GM12878 (cell line): ENCODE results near the gene AMN. TPM values are rescaled to one million over a fixed set of nuclear protein-coding genes. Genes with fewer than 3 reads are reported as not detected.
A peak's percentile ranks its signal among the peaks of the same experiment; 100 is the strongest.

ENCODE experiments used
- ATAC-seq: fragments of 200-7000 bp; cut with Tn5 transposase; 3 replicates; pipeline ENCODE4 v1.9.1; 2020; ENCODE audit warnings: mild to moderate bottlenecking, moderate library complexity
- BruUV-seq: library from RNA; stranded (reverse); fragments of 400-500 nt; replicated peaks from 2 replicates; lab custom pipeline; 2021; lab: Mats Ljungman, UMichigan
- CTCF ChIA-PET: fragments of 300-600 bp; sonication (Branson Sonifier 250); formaldehyde crosslinking; extraction: SDS; loops from one replicate; lab custom pipeline; 2021; ENCODE audit warnings: inconsistent platforms; lab: Yijun Ruan, JAX
- POLR2A ChIA-PET: fragments of 350-600 bp; formaldehyde crosslinking; extraction: SDS; loops from one replicate; lab custom pipeline; 2021; ENCODE audit warnings: inconsistent platforms; lab: Charles Lee
- RAD21 ChIA-PET: fragments of 300-600 bp; sonication (Branson Sonifier 250); formaldehyde crosslinking; loops from one replicate; lab custom pipeline; 2023; ENCODE audit warnings: antibody characterized with exemption; ENCODE audit not compliant: unreplicated experiment; lab: Charles Lee
- SMC1A ChIA-PET: fragments of 300-600 bp; sonication (Branson Sonifier 250); formaldehyde crosslinking; loops from one replicate; lab custom pipeline; 2023; ENCODE audit not compliant: unreplicated experiment, uncharacterized antibody; lab: Charles Lee
- DNase-seq: peaks from one replicate; pipeline ENCODE4 v3.0.0-alpha.2; 2011; ENCODE audit warnings: low read depth, low spot score
- FAIRE-seq: peaks from 3 replicates; lab custom pipeline; 2011; peaks lifted over from hg19 to GRCh38; lab: Jason Lieb, UNC
- H2AFZ ChIP-seq: 2 replicates; pipeline ENCODE4 v1.6.0; 2011; ENCODE audit warnings: low read depth, low read length, control low read depth; ENCODE audit not compliant: control insufficient read depth
- H3K27ac ChIP-seq: 2 replicates; pipeline ENCODE4 v1.5.1; 2011; ENCODE audit warnings: control low read depth; ENCODE audit not compliant: control insufficient read depth, insufficient read depth
- H3K27me3 ChIP-seq, 2 experiments: replicated peaks in 1 of 2; 2 replicates each; pipeline versions ENCODE4 v1.6.0 to v1.6.1; 2011; ENCODE audit warnings: low read length in 1 of 2; ENCODE audit not compliant: control insufficient read depth in 2 of 2, insufficient read depth in 2 of 2
- H3K36me3 ChIP-seq, 2 experiments: 2 replicates each; pipeline ENCODE4 v1.5.1; 2011; ENCODE audit warnings: low read length in 1 of 2; ENCODE audit not compliant: control insufficient read depth in 2 of 2, insufficient read depth in 2 of 2
- H3K4me1 ChIP-seq: 2 replicates; pipeline ENCODE4 v1.6.1; 2011; ENCODE audit warnings: mild to moderate bottlenecking, low read length, moderate library complexity, mixed read lengths; ENCODE audit not compliant: control insufficient read depth, insufficient read depth
- H3K4me2 ChIP-seq: 2 replicates; pipeline ENCODE4 v1.6.0; 2011; ENCODE audit warnings: control low read depth; ENCODE audit not compliant: control insufficient read depth, insufficient read depth
- H3K4me3 ChIP-seq: fragments of 200-600 bp; sonication (generic); 2 replicates; pipeline ENCODE4 v1.5.1; 2016
- H3K79me2 ChIP-seq: 2 replicates; pipeline ENCODE4 v1.6.0; 2011; ENCODE audit warnings: low read length; ENCODE audit not compliant: control insufficient read depth, insufficient read depth
- H3K9ac ChIP-seq: 2 replicates; pipeline ENCODE4 v1.8.0; 2011; ENCODE audit warnings: low read length, control low read depth, mixed read lengths; ENCODE audit not compliant: control insufficient read depth, insufficient read depth
- H3K9me3 ChIP-seq: replicated peaks from 3 replicates; pipeline ENCODE4 v1.5.1; 2011; ENCODE audit warnings: mild to moderate bottlenecking, low read length; ENCODE audit not compliant: control insufficient read depth, insufficient read depth
- H4K20me1 ChIP-seq: 2 replicates; pipeline ENCODE4 v1.6.0; 2011; ENCODE audit not compliant: control insufficient read depth, insufficient read depth
- ATF3 ChIP-seq: IDR thresholded peaks from 2 replicates; pipeline ENCODE4 v1.6.1; 2011; ENCODE audit warnings: low read depth, mild to moderate bottlenecking, low read length, moderate library complexity, borderline replicate concordance; ENCODE audit errors: extremely low read depth
- EGR1 ChIP-seq, 2 experiments: IDR thresholded peaks; 1 replicate in 1 of 2; 2 replicates in 1 of 2; pipeline ENCODE4 v1.6.1; 2011 to 2012; ENCODE audit warnings: low read depth in 2 of 2, low read length in 2 of 2, borderline replicate concordance in 1 of 2, mild to moderate bottlenecking in 1 of 2, moderate library complexity in 1 of 2
- ESRRA ChIP-seq: IDR thresholded peaks from 2 replicates; pipeline ENCODE4 v1.6.1; 2012; ENCODE audit warnings: mild to moderate bottlenecking, low read length, improper control_type of control experiment
- MXI1 ChIP-seq: fragments of 150-350 bp; IDR thresholded peaks from 2 replicates; pipeline ENCODE4 v1.6.1; 2011; ENCODE audit warnings: low read depth, mild to moderate bottlenecking, inconsistent platforms, low read length, improper control_type of control experiment
- NKRF ChIP-seq: fragments of 450-650 bp; conservative IDR thresholded peaks from 2 replicates; pipeline ENCODE4 v1.6.1; 2017; ENCODE audit warnings: mild to moderate bottlenecking, moderate library complexity
- NR2C2 ChIP-seq: IDR thresholded peaks from 2 replicates; pipeline ENCODE4 v1.6.1; 2011; ENCODE audit warnings: borderline replicate concordance, low read depth; ENCODE audit not compliant: control insufficient read depth, insufficient read length
- NRF1 ChIP-seq: conservative IDR thresholded peaks from 2 replicates; pipeline ENCODE4 v1.6.1; 2011; ENCODE audit warnings: mild to moderate bottlenecking, low read depth, low read length, improper control_type of control experiment
- POLR2AphosphoS2 ChIP-seq: IDR thresholded peaks from 2 replicates; pipeline ENCODE4 v1.6.1; 2011; ENCODE audit warnings: low read depth, mild to moderate bottlenecking, low read length, improper control_type of control experiment, moderate library complexity
- POLR2AphosphoS5 ChIP-seq: IDR thresholded peaks from 2 replicates; pipeline ENCODE4 v1.6.1; 2011; ENCODE audit warnings: mild to moderate bottlenecking, low read length, inconsistent platforms
- STAT3 ChIP-seq: IDR thresholded peaks from 2 replicates; pipeline ENCODE4 v1.6.1; 2011; ENCODE audit warnings: low read depth, low read length, improper control_type of control experiment
- TCF3 ChIP-seq: IDR thresholded peaks from 2 replicates; pipeline ENCODE4 v1.6.1; 2012; ENCODE audit warnings: low read depth, mild to moderate bottlenecking, low read length, borderline replicate concordance; ENCODE audit not compliant: insufficient read depth
- WGBS: methylation state at CpG from one replicate; pipeline ENCODE4 v1.1.6; 2016; ENCODE audit warnings: low lambda C conversion rate; ENCODE audit not compliant: insufficient replicate concordance, insufficient coverage; ENCODE audit errors: missing lambda C conversion rate; 5-methylcytosine and 5-hydroxymethylcytosine counted together
- in situ Hi-C: fragments of 300-500 bp; cut with MboI; formaldehyde crosslinking; loops from 9 replicates; pipeline ENCODE4 v1.14.3; 2018; ENCODE audit warnings: mixed read lengths
- intact Hi-C: fragments of 100-400 bp; cut with micrococcal nuclease; formaldehyde crosslinking; loops from one replicate; pipeline ENCODE4 v1.14.2; 2022; ENCODE audit not compliant: unreplicated experiment
- polyA plus RNA-seq, 11 experiments: library from polyadenylated mRNA; depleted of rRNA in 4 of 11; unstranded in 6 of 11; stranded (reverse) in 5 of 11; fragments of >200 nt; fragmentation: Nextera tagmentation in 4 of 11; fragmentation: Illumina TruSeq in 1 of 11; extraction: Ambion mirVana in 4 of 11; extraction: Trizol in 1 of 11; gene quantifications; 1 replicate in 1 of 11; 2 replicates in 10 of 11; pipeline versions ENCODE4 v1.2.1 to v1.2.3, GENCODE V29; 2011 to 2016; ENCODE audit warnings: inconsistent platforms in 2 of 11, missing spikeins in 2 of 11, low read depth in 1 of 11
- total RNA-seq, 4 experiments: library from RNA; depleted of rRNA in 3 of 4; stranded (reverse); fragments of >200 nt in 3 of 4; fragmentation: Illumina TruSeq in 1 of 4; extraction: Trizol in 1 of 4; gene quantifications; 2 replicates each; pipeline versions ENCODE4 v1.2.1 to v1.2.3, GENCODE V29; 2013 to 2021

AMN gene
- total and polyA plus RNA-seq, 10 of the 15 experiments (the other 5 are each of a cell fraction or from before 2014, with no cell fraction given), result 0.03 to 0.33 (median 0.11) TPM; not detected in 6

GRCh38 chr14:102907303-102907844, 15.1 kb upstream of the AMN start (continued):
- TF ChIP-seq NRF1, result no peak
- TF ChIP-seq NKRF, result no peak
- TF ChIP-seq TCF3, result 0 out of 2 replicates have a peak, but pooled peaks have one; percentile 13
- no peak for TF ChIP-seq STAT3
- TF ChIP-seq NR2C2, result no peak
- peak; percentile 0; the same call in 1 of the 2 replicates for TF ChIP-seq POLR2AphosphoS5
- TF ChIP-seq MXI1, result no peak
- TF ChIP-seq ESRRA, result no peak

- ChIA-PET CTCF (no interaction called here), POLR2A (no interaction called here), SMC1A (no interaction called here), RAD21 (no interaction called here)
- Histone ChIP-seq H3K4me1 (peaks cover 2% of the 10 kb centered on the region; the same call in 1 of the 2 replicates), H3K79me2 (peaks cover 8% of the 10 kb centered on the region), H3K36me3 (peaks cover 25 to 31% of the 10 kb centered on the region in 2 experiments), H3K4me3 (no peak overlapping the region), H2AFZ (no peak overlapping the region), H3K9me3 (no peaks in the 10 kb centered on the region), H4K20me1 (no peaks in the 10 kb centered on the region), H3K27me3 (no peaks in the 10 kb centered on the region), H3K9ac (no peak overlapping the region), H3K4me2 (no peak overlapping the region), H3K27ac (no peak overlapping the region)
- DNase-seq, result no peak
- 95% methylated on average over 21 of the region's 23 CpGs for WGBS
- BruUV-seq, result no TSS peak
- FAIRE-seq, result no peak
- TF ChIP-seq POLR2AphosphoS5 (peak; percentile 47; the same call in 1 of the 2 replicates), EGR1 (IDR thresholded peaks at IDR 0.05; ENCODE audit: borderline replicate concordance in 1 of 2, low read depth in 2 of 2, low read length in 2 of 2) (no peak), ATF3 (no peak), POLR2AphosphoS2 (peak; percentile 33)
- intact Hi-C loops (no loop called here), in situ Hi-C loops (no loop called here)
- ATAC-seq, result no peak
Measured at GRCh38 chr14:102907980-102908730, 14.3 kb upstream of the AMN start.
